Activated CD4-positive, alpha-beta T cell treated with anti-CD3 and anti-CD28 coated beads for 36 hours (primary cell): Measurements from ENCODE around the gene GFAP. TPM values are rescaled to one million over a fixed set of nuclear protein-coding genes. Genes with fewer than 3 reads are reported as not detected.

ENCODE experiments used
- ATAC-seq: fragments of 200-7000 bp; cut with Tn5 transposase; one replicate; pipeline ENCODE4 v1.10.0; 2021; ENCODE audit warnings: mild to moderate bottlenecking, moderate library complexity
- CTCF ChIA-PET: fragments of 350-600 bp; sonication (Branson Sonifier 250); formaldehyde crosslinking; loops from one replicate; lab custom pipeline; 2021; ENCODE audit warnings: antibody characterized with exemption; lab: Charles Lee
- POLR2A ChIA-PET: fragments of 350-600 bp; sonication (Branson Sonifier 250); formaldehyde crosslinking; loops from one replicate; lab custom pipeline; 2021; ENCODE audit warnings: antibody characterized with exemption, inconsistent platforms; lab: Charles Lee
- DNase-seq: peaks from one replicate; pipeline ENCODE4 v3.0.0-alpha.2; 2020
- H3K27ac Mint-ChIP-seq: one replicate; pipeline ENCODE4 v1.8.0; 2021; ENCODE audit warnings: mixed read lengths
- H3K27me3 Mint-ChIP-seq: one replicate; pipeline ENCODE4 v1.8.0; 2021; ENCODE audit warnings: mixed read lengths
- H3K36me3 Mint-ChIP-seq: one replicate; pipeline ENCODE4 v1.8.0; 2021; ENCODE audit warnings: low read depth, mixed read lengths
- H3K4me1 Mint-ChIP-seq: one replicate; pipeline ENCODE4 v1.8.0; 2021; ENCODE audit warnings: mixed read lengths
- H3K4me3 Mint-ChIP-seq: one replicate; pipeline ENCODE4 v1.8.0; 2021; ENCODE audit warnings: mild to moderate bottlenecking, moderate library complexity, mixed read lengths
- H3K9me3 Mint-ChIP-seq: one replicate; pipeline ENCODE4 v1.8.0; 2021; ENCODE audit warnings: low read depth, mixed read lengths
- intact Hi-C, 2 experiments: fragments of 100-400 bp; cut with DNase I in 1 of 2; cut with micrococcal nuclease in 1 of 2; formaldehyde crosslinking; loops; one replicate each; pipeline versions ENCODE4 v1.14.2 to v1.15.1; 2022 to 2024; cut with DNase I, micrococcal nuclease
- total RNA-seq, 2 experiments: library from RNA; stranded (reverse); gene quantifications; one replicate each; pipeline ENCODE4 v1.2.3, GENCODE V29; 2021

Gene GFAP
- total RNA-seq, 2 experiments from 2014 or later, result not detected

- Mint-ChIP-seq H3K4me1 (peaks cover 19% of the 10 kb centered on the region), H3K9me3 (no peaks in the 10 kb centered on the region), H3K36me3 (peaks cover 28% of the 10 kb centered on the region), H3K27me3 (no peaks in the 10 kb centered on the region), H3K4me3 (no peak overlapping the region), H3K27ac (no peak overlapping the region)
- intact Hi-C loops, result loop anchor here in 1 of 2 experiments (10.0 kb wide), 1 partner anchor 677 kb away; the partner anchor contains the start of gene UBTF
- ChIA-PET POLR2A (no interaction called here), CTCF (interaction anchor here (2.0 kb wide), 2 partner anchors 11 to 13 kb away, joined by 5 to 6 read pairs; no protein-coding TSS in a partner anchor)
- no peak for DNase-seq
- no peak for ATAC-seq
These were observed 23.1 kb downstream of the GFAP start for GRCh38 chr17:44892250-44892649.

GRCh38 chr17:44889003-44889402 lies 26.3 kb downstream of the GFAP start:
- ChIA-PET CTCF (no interaction called here), POLR2A (no interaction called here)
- intact Hi-C loops, result no loop called here
- ATAC-seq (no peak), DNase-seq (no peak)
- Mint-ChIP-seq H3K4me1 (peaks cover 16% of the 10 kb centered on the region), H3K9me3 (no peaks in the 10 kb centered on the region), H3K27me3 (no peaks in the 10 kb centered on the region), H3K36me3 (peaks cover 31% of the 10 kb centered on the region), H3K4me3 (no peak overlapping the region), H3K27ac (no peak overlapping the region)

GRCh38 chr17:44887971-44888954 lies 27.0 kb downstream of the GFAP start:
- intact Hi-C loops, result loop anchor here in 1 of 2 experiments (2.0 kb wide), 1 partner anchor 21 kb away; no protein-coding TSS in a partner anchor
- H3K4me1 Mint-ChIP-seq, result peaks cover 14% of the 10 kb centered on the region
- no peak overlapping the region for H3K4me3 Mint-ChIP-seq
- H3K36me3 Mint-ChIP-seq, result peaks cover 31% of the 10 kb centered on the region
- ChIA-PET CTCF (interaction anchor here (0.6 kb wide), 1 partner anchor 14 kb away, joined by 3 read pairs; no protein-coding TSS in a partner anchor), POLR2A (no interaction called here)
- H3K27ac Mint-ChIP-seq, result no peak overlapping the region
- H3K27me3 Mint-ChIP-seq, result no peaks in the 10 kb centered on the region
- ATAC-seq (no peak), DNase-seq (no peak)
- H3K9me3 Mint-ChIP-seq, result no peaks in the 10 kb centered on the region

- ChIA-PET POLR2A (no interaction called here), CTCF (interaction anchor here (0.6 kb wide), 1 partner anchor 526 kb away, joined by 4 read pairs; no protein-coding TSS in a partner anchor)
- H3K27ac Mint-ChIP-seq, result no peak overlapping the region
- peaks cover 39% of the 10 kb centered on the region for H3K36me3 Mint-ChIP-seq
- H3K9me3 Mint-ChIP-seq, result no peaks in the 10 kb centered on the region
- H3K4me1 Mint-ChIP-seq, result peaks cover 14% of the 10 kb centered on the region
- H3K27me3 Mint-ChIP-seq, result no peaks in the 10 kb centered on the region
- intact Hi-C loops, result loop anchor here in 1 of 2 experiments (2.0 kb wide), 1 partner anchor 20 kb away; no protein-coding TSS in a partner anchor
- no peak overlapping the region for H3K4me3 Mint-ChIP-seq
- no peak for DNase-seq
- ATAC-seq, result no peak
These were observed 28.3 kb downstream of the GFAP start for GRCh38 chr17:44887016-44887415.

GRCh38 chr17:44884941-44885340 lies 30.4 kb downstream of the GFAP start:
- no peaks in the 10 kb centered on the region for H3K9me3 Mint-ChIP-seq
- intact Hi-C loops, result no loop called here
- no peak for DNase-seq
- H3K4me3 Mint-ChIP-seq, result no peak overlapping the region
- ChIA-PET POLR2A (no interaction called here), CTCF (interaction anchor here (0.7 to 1.5 kb wide), 2 partner anchors 20 to 108 kb away, joined by 3 to 5 read pairs; no protein-coding TSS in a partner anchor)
- no peak for ATAC-seq
- H3K4me1 Mint-ChIP-seq, result peaks cover 9% of the 10 kb centered on the region
- H3K36me3 Mint-ChIP-seq, result peaks cover 39% of the 10 kb centered on the region
- no peaks in the 10 kb centered on the region for H3K27me3 Mint-ChIP-seq
- no peak overlapping the region for H3K27ac Mint-ChIP-seq

- no peaks in the 10 kb centered on the region for H3K9me3 Mint-ChIP-seq
- H3K27me3 Mint-ChIP-seq, result no peaks in the 10 kb centered on the region
- POLR2A ChIA-PET, result no interaction called here
- H3K4me3 Mint-ChIP-seq, result no peak overlapping the region
- H3K4me1 Mint-ChIP-seq, result no peaks in the 10 kb centered on the region
- no peak overlapping the region for H3K27ac Mint-ChIP-seq
- CTCF ChIA-PET, result interaction anchor here (0.7 to 2.9 kb wide), 10 partner anchors 11 to 168 kb away, joined by 3 to 17 read pairs (median 5); no protein-coding TSS in a partner anchor
- intact Hi-C loops, result no loop called here
- H3K36me3 Mint-ChIP-seq, result peaks cover 49% of the 10 kb centered on the region
- ATAC-seq (no peak), DNase-seq (no peak)
These were observed 34.2 kb downstream of the GFAP start for GRCh38 chr17:44881145-44881544.

- peaks cover 48% of the 10 kb centered on the region for H3K36me3 Mint-ChIP-seq
- DNase-seq (no peak), ATAC-seq (no peak)
- H3K27me3 Mint-ChIP-seq, result no peaks in the 10 kb centered on the region
- no peak overlapping the region for H3K27ac Mint-ChIP-seq
- ChIA-PET CTCF (interaction anchor here (1.7 to 6.6 kb wide), 4 partner anchors 12 to 103 kb away, joined by 5 to 39 read pairs (median 22); partner anchors contain the start of gene EFTUD2), POLR2A (no interaction called here)
- H3K9me3 Mint-ChIP-seq, result no peaks in the 10 kb centered on the region
- intact Hi-C loops, result no loop called here
- no peak overlapping the region for H3K4me3 Mint-ChIP-seq
- no peaks in the 10 kb centered on the region for H3K4me1 Mint-ChIP-seq
These were observed 35.2 kb downstream of the GFAP start for GRCh38 chr17:44880062-44880461.

- Mint-ChIP-seq H3K9me3 (no peaks in the 10 kb centered on the region), H3K4me3 (no peak overlapping the region), H3K36me3 (peaks cover 45% of the 10 kb centered on the region), H3K27me3 (no peaks in the 10 kb centered on the region), H3K27ac (no peak overlapping the region), H3K4me1 (no peaks in the 10 kb centered on the region)
- no peak for DNase-seq
- ChIA-PET CTCF (interaction anchor here (0.6 to 6.6 kb wide), 13 partner anchors 9 to 1082 kb away, joined by 3 to 39 read pairs (median 4); partner anchors contain the start of gene EFTUD2), POLR2A (no interaction called here)
- intact Hi-C loops, result no loop called here
- no peak for ATAC-seq
These were observed 35.9 kb downstream of the GFAP start for GRCh38 chr17:44879376-44879775.

- Mint-ChIP-seq H3K36me3 (peaks cover 48% of the 10 kb centered on the region), H3K9me3 (no peaks in the 10 kb centered on the region), H3K27me3 (no peaks in the 10 kb centered on the region), H3K27ac (no peak overlapping the region), H3K4me3 (no peak overlapping the region), H3K4me1 (no peaks in the 10 kb centered on the region)
- ChIA-PET CTCF (interaction anchor here (0.6 to 6.6 kb wide), 16 partner anchors 8 to 1083 kb away, joined by 3 to 39 read pairs (median 4); partner anchors contain the start of gene EFTUD2), POLR2A (no interaction called here)
- no peak for ATAC-seq
- peak; percentile 47 for DNase-seq
- intact Hi-C loops, result loop anchor here in 1 of 2 experiments (1.0 kb wide), 2 partner anchors 99 to 104 kb away; no protein-coding TSS in a partner anchor
These were observed 36.6 kb downstream of the GFAP start for GRCh38 chr17:44878627-44879221.

- Mint-ChIP-seq H3K27me3 (no peaks in the 10 kb centered on the region), H3K36me3 (peaks cover 41% of the 10 kb centered on the region), H3K4me3 (no peak overlapping the region), H3K27ac (no peak overlapping the region), H3K9me3 (no peaks in the 10 kb centered on the region), H3K4me1 (no peaks in the 10 kb centered on the region)
- ATAC-seq, result no peak
- DNase-seq, result no peak
- intact Hi-C loops, result no loop called here
- CTCF ChIA-PET, result interaction anchor here (2.0 to 6.6 kb wide), 3 partner anchors 11 to 100 kb away, joined by 8 to 39 read pairs (median 36); no protein-coding TSS in a partner anchor
- POLR2A ChIA-PET, result interaction anchor here (0.6 to 0.7 kb wide), 2 partner anchors 10 to 15 kb away, joined by 3 to 4 read pairs; no protein-coding TSS in a partner anchor
These were observed 38.2 kb downstream of the GFAP start for GRCh38 chr17:44877121-44877520.

- Mint-ChIP-seq H3K9me3 (no peaks in the 10 kb centered on the region), H3K27me3 (no peaks in the 10 kb centered on the region), H3K4me3 (no peak overlapping the region), H3K36me3 (peaks cover 48% of the 10 kb centered on the region), H3K4me1 (no peaks in the 10 kb centered on the region), H3K27ac (no peak overlapping the region)
- CTCF ChIA-PET, result interaction anchor here (0.6 to 6.6 kb wide), 3 partner anchors 10 to 145 kb away, joined by 3 to 39 read pairs (median 4); no protein-coding TSS in a partner anchor
- DNase-seq, result no peak
- ATAC-seq, result no peak
- POLR2A ChIA-PET, result no interaction called here
- intact Hi-C loops, result no loop called here
These were observed 39.5 kb downstream of the GFAP start for GRCh38 chr17:44875761-44876160.
